Measurements from ENCODE around the gene SBK2.
"Not testable (repeated sequence)": the region's sequence is repeated elsewhere in the genome, so short reads cannot be mapped to it uniquely, and the experiment has no call there.

SBK2 gene

GRCh38 chr19:55578761-55579747 is 42.1 kb upstream of the SBK2 start:
- Histone ChIP-seq H3K27ac (ENCODE audit: low read length) (no peak overlapping the region), H3K9me3 (ENCODE audit: control insufficient read depth in 1 of 2, low read length in 2 of 2) (no peaks in the 10 kb centered on the region), H3K4me1 (ENCODE audit: control insufficient read depth in 1 of 2, insufficient read depth in 2 of 2, low read length in 2 of 2) (peaks cover 6 to 24% of the 10 kb centered on the region in 2 donors), H3K4me3 (ENCODE audit: low read depth in 1 of 2, low read length in 2 of 2) (peak overlapping the region; percentile 71 to 77), H3K36me3 (ENCODE audit: control insufficient read depth in 1 of 2, insufficient read depth in 2 of 2, low read length in 2 of 2) (peaks cover 9 to 24% of the 10 kb centered on the region in 2 donors), H3K27me3 (ENCODE audit: low read depth, low read length) (no peaks in the 10 kb centered on the region)

- Histone ChIP-seq H3K9me3 (ENCODE audit: control insufficient read depth in 1 of 2, low read length in 2 of 2) (no peaks in the 10 kb centered on the region), H3K4me1 (ENCODE audit: control insufficient read depth in 1 of 2, insufficient read depth in 2 of 2, low read length in 2 of 2) (peaks cover 6 to 24% of the 10 kb centered on the region in 2 donors), H3K36me3 (ENCODE audit: control insufficient read depth in 1 of 2, insufficient read depth in 2 of 2, low read length in 2 of 2) (peaks cover 9 to 24% of the 10 kb centered on the region in 2 donors), H3K4me3 (ENCODE audit: low read depth in 1 of 2, low read length in 2 of 2) (no peak overlapping the region), H3K27me3 (ENCODE audit: low read depth, low read length) (no peaks in the 10 kb centered on the region), H3K27ac (ENCODE audit: low read length) (no peak overlapping the region)
Observed at GRCh38 chr19:55578031-55578760, 41.3 kb upstream of the SBK2 start.

DNA sequence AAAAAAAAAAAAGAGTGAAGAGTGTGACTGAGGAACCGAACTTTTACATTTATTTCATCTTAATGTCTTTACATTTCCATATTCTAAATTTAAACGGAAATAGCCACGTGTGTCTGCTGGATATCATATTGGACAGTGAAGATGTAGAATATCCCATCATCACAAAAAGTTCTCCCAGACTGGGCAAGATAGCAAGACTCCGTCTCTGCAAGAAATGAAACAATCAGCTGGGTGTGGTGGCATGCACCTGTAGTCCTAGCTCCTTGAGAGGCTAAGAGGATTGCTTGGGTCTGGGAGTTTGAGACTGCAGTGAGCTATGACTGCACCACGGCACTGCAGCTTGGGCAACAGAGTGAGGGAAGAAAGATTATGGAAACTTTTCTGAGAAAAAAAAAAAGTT is 39.8 kb upstream of the SBK2 start:
- H3K27ac ChIP-seq (ENCODE audit: low read length) = no peak overlapping the region
- peaks cover 6 to 17% of the 10 kb centered on the region in 2 donors for H3K4me1 ChIP-seq (ENCODE audit: control insufficient read depth in 1 of 2, insufficient read depth in 2 of 2, low read length in 2 of 2)
- H3K36me3 ChIP-seq (ENCODE audit: control insufficient read depth in 1 of 2, insufficient read depth in 2 of 2, low read length in 2 of 2) = peaks cover 9 to 24% of the 10 kb centered on the region in 2 donors
- no peak overlapping the region for H3K4me3 ChIP-seq (ENCODE audit: low read depth in 1 of 2, low read length in 2 of 2)
- no peaks in the 10 kb centered on the region for H3K9me3 ChIP-seq (ENCODE audit: control insufficient read depth in 1 of 2, low read length in 2 of 2)
- H3K27me3 ChIP-seq (ENCODE audit: low read depth, low read length) = no peaks in the 10 kb centered on the region

DNA sequence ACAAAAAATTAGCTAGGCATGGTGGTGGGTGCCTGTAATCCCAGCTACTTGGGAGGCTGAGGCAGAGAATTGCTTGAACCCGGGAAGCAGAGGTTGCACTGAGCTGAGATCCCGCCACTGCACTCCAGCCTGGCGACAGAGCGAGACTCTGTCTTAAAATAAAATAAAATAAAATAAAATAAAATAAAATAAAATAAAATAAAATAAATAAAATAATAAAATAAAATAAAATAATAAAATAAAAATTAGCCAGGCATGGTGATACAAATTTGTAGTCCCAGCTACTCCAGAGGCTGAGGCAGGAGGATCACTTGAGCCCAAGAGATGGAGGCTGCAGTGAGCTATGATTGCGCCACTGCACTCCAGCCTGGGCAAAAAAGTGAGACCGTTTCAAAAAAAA is 37.0 kb upstream of the SBK2 start:
- peaks cover 9 to 22% of the 10 kb centered on the region in 2 donors for H3K36me3 ChIP-seq (ENCODE audit: control insufficient read depth in 1 of 2, insufficient read depth in 2 of 2, low read length in 2 of 2)
- not testable (repeated sequence) for H3K27me3 ChIP-seq (ENCODE audit: low read depth, low read length); H3K27ac ChIP-seq (ENCODE audit: low read length); H3K4me3 ChIP-seq (ENCODE audit: low read depth in 1 of 2, low read length in 2 of 2); H3K4me1 ChIP-seq (ENCODE audit: control insufficient read depth in 1 of 2, insufficient read depth in 2 of 2, low read length in 2 of 2); H3K9me3 ChIP-seq (ENCODE audit: control insufficient read depth in 1 of 2, low read length in 2 of 2)

DNA sequence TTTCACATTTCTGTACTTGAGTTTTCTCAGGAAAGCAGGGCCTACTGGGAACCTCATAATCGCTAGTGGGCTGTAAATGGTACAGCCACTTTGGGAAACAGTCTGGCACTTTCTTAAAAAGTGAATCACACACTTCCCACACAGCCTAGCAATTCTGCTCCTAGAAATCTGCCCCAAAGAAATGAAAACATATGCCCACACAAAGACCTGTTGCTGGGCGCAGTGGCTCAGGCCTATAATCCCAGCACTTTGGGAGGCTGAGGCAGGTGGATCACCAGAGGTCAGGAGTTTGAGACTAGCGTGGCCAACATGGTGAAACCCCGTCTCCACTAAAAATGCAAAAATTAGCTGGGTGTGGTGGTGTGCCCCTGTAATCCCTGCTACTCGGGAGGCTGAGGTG is 32.5 kb upstream of the SBK2 start:
- not testable (repeated sequence) for H3K27me3 ChIP-seq (ENCODE audit: low read depth, low read length); H3K9me3 ChIP-seq (ENCODE audit: control insufficient read depth in 1 of 2, low read length in 2 of 2); H3K27ac ChIP-seq (ENCODE audit: low read length); H3K4me3 ChIP-seq (ENCODE audit: low read depth in 1 of 2, low read length in 2 of 2); H3K4me1 ChIP-seq (ENCODE audit: control insufficient read depth in 1 of 2, insufficient read depth in 2 of 2, low read length in 2 of 2); H3K36me3 ChIP-seq (ENCODE audit: control insufficient read depth in 1 of 2, insufficient read depth in 2 of 2, low read length in 2 of 2)

DNA sequence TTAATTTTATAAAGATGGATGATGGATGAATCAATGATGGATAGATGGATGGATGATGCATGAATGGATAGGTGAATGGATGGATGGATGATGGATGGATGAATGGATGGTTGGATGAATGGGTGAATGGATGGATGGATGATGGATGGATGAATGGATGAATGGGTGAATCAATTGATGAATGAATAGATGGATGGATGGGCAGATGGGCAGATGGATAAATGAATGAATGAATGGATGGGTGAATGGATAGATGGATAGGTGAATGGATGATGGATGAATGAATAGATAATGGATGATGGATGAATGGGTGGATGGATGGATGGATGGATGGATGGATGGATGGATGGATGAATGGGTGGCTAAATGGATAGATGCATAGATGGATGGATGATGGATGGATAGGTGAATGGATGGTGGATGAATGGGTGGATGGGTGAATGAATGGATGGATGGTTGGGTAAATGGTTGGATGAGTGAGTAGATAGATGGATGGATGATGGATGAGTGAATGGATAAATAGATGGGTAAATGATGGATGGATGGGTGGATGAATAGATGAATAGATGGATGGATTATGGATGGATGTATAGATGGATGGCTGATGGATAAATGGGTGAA is 30.9 kb upstream of the SBK2 start:
- no peaks in the 10 kb centered on the region for H3K27me3 ChIP-seq (ENCODE audit: low read depth, low read length)
- H3K27ac ChIP-seq (ENCODE audit: low read length) = no peak overlapping the region
- no peaks in the 10 kb centered on the region for H3K4me1 ChIP-seq (ENCODE audit: control insufficient read depth in 1 of 2, insufficient read depth in 2 of 2, low read length in 2 of 2)
- H3K4me3 ChIP-seq (ENCODE audit: low read depth in 1 of 2, low read length in 2 of 2) = no peak overlapping the region
- H3K36me3 ChIP-seq (ENCODE audit: control insufficient read depth in 1 of 2, insufficient read depth in 2 of 2, low read length in 2 of 2) = no peaks in the 10 kb centered on the region
- no peaks in the 10 kb centered on the region for H3K9me3 ChIP-seq (ENCODE audit: control insufficient read depth in 1 of 2, low read length in 2 of 2)

- H3K27ac ChIP-seq (ENCODE audit: low read length) = no peak overlapping the region
- H3K27me3 ChIP-seq (ENCODE audit: low read depth, low read length) = no peaks in the 10 kb centered on the region
- H3K36me3 ChIP-seq (ENCODE audit: control insufficient read depth in 1 of 2, insufficient read depth in 2 of 2, low read length in 2 of 2) = no peaks in the 10 kb centered on the region
- no peaks in the 10 kb centered on the region for H3K9me3 ChIP-seq (ENCODE audit: control insufficient read depth in 1 of 2, low read length in 2 of 2)
- no peak overlapping the region for H3K4me3 ChIP-seq (ENCODE audit: low read depth in 1 of 2, low read length in 2 of 2)
- no peaks in the 10 kb centered on the region for H3K4me1 ChIP-seq (ENCODE audit: control insufficient read depth in 1 of 2, insufficient read depth in 2 of 2, low read length in 2 of 2)
Observed at GRCh38 chr19:55566823-55567222, 29.9 kb upstream of the SBK2 start.

GRCh38 chr19:55563261-55563690 is 26.3 kb upstream of the SBK2 start:
- no peaks in the 10 kb centered on the region for H3K36me3 ChIP-seq (ENCODE audit: control insufficient read depth in 1 of 2, insufficient read depth in 2 of 2, low read length in 2 of 2)
- peaks cover 0 to 4% of the 10 kb centered on the region in 2 donors for H3K9me3 ChIP-seq (ENCODE audit: control insufficient read depth in 1 of 2, low read length in 2 of 2)
- no peaks in the 10 kb centered on the region for H3K27me3 ChIP-seq (ENCODE audit: low read depth, low read length)
- H3K4me1 ChIP-seq (ENCODE audit: control insufficient read depth in 1 of 2, insufficient read depth in 2 of 2, low read length in 2 of 2) = no peaks in the 10 kb centered on the region
- no peak overlapping the region for H3K27ac ChIP-seq (ENCODE audit: low read length)
- no peak overlapping the region for H3K4me3 ChIP-seq (ENCODE audit: low read depth in 1 of 2, low read length in 2 of 2)

- H3K4me3 ChIP-seq (ENCODE audit: low read depth in 1 of 2, low read length in 2 of 2) = no peak overlapping the region
- H3K36me3 ChIP-seq (ENCODE audit: control insufficient read depth in 1 of 2, insufficient read depth in 2 of 2, low read length in 2 of 2) = no peaks in the 10 kb centered on the region
- peaks cover 0 to 4% of the 10 kb centered on the region in 2 donors for H3K9me3 ChIP-seq (ENCODE audit: control insufficient read depth in 1 of 2, low read length in 2 of 2)
- no peaks in the 10 kb centered on the region for H3K27me3 ChIP-seq (ENCODE audit: low read depth, low read length)
- H3K4me1 ChIP-seq (ENCODE audit: control insufficient read depth in 1 of 2, insufficient read depth in 2 of 2, low read length in 2 of 2) = no peaks in the 10 kb centered on the region
- no peak overlapping the region for H3K27ac ChIP-seq (ENCODE audit: low read length)
Observed at GRCh38 chr19:55559684-55560083, 22.8 kb upstream of the SBK2 start.

DNA sequence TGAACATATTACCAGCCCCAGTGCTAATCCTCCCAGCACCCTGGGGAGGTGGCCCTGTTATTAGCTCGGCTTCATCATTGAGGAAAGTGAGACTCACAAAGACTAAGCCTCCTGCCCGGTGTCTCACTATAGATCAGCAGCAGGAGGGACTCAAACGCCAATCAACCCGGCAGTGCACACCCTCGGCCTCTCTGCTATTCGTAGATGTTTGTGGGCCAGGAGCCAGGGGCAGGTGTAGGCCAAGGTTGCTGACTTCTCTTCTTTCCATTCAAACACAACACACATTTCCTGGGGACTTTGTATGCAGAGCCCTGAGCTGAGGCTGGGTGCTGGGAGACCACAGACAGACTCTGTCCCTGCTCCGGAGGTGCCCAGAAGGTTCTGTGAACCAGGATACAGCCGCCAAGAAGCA is 17.8 kb upstream of the SBK2 start:
- Histone ChIP-seq H3K36me3 (ENCODE audit: control insufficient read depth in 1 of 2, insufficient read depth in 2 of 2, low read length in 2 of 2) (no peaks in the 10 kb centered on the region), H3K27ac (ENCODE audit: low read length) (no peak overlapping the region), H3K4me1 (ENCODE audit: control insufficient read depth in 1 of 2, insufficient read depth in 2 of 2, low read length in 2 of 2) (no peaks in the 10 kb centered on the region), H3K4me3 (ENCODE audit: low read depth in 1 of 2, low read length in 2 of 2) (no peak overlapping the region), H3K9me3 (ENCODE audit: control insufficient read depth in 1 of 2, low read length in 2 of 2) (no peaks in the 10 kb centered on the region), H3K27me3 (ENCODE audit: low read depth, low read length) (no peaks in the 10 kb centered on the region)

DNA sequence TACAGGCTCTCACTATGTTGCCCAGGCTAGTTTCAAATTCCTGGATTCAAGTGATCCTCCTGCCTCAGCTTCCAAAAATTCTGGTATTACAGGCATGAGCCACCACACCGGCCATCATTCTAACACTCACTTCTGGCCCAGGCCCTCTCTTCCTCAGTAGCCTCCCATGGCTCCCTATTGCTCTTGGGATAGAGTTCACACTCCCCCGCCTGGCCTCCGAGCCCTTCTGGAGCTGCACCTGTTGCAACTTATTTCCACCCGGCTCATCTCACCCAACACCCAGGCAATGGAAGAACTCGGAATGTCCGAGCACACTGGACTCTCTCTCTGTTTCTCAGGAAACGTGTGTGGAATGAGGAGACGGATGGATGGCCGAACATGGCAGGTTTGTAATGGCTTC is 17.4 kb upstream of the SBK2 start:
- H3K27ac ChIP-seq (ENCODE audit: low read length) = no peak overlapping the region
- H3K4me3 ChIP-seq (ENCODE audit: low read depth in 1 of 2, low read length in 2 of 2) = no peak overlapping the region
- H3K9me3 ChIP-seq (ENCODE audit: control insufficient read depth in 1 of 2, low read length in 2 of 2) = no peaks in the 10 kb centered on the region
- no peaks in the 10 kb centered on the region for H3K4me1 ChIP-seq (ENCODE audit: control insufficient read depth in 1 of 2, insufficient read depth in 2 of 2, low read length in 2 of 2)
- peaks cover 3% of the 10 kb centered on the region for H3K27me3 ChIP-seq (ENCODE audit: low read depth, low read length)
- no peaks in the 10 kb centered on the region for H3K36me3 ChIP-seq (ENCODE audit: control insufficient read depth in 1 of 2, insufficient read depth in 2 of 2, low read length in 2 of 2)

All from muscle layer of duodenum (tissue), 2 donors.